GM19023 (cell line): ENCODE results near the gene MYH6.
"Not testable (repeated sequence)": the region's sequence is repeated elsewhere in the genome, so short reads cannot be mapped to it uniquely, and the experiment has no call there.

Experiments used
- ATAC-seq: cut with Tn5 transposase; IDR thresholded peaks from one replicate; pipeline ENCODE4 v1.9.1; 2021; ENCODE audit warnings: mild to moderate bottlenecking, moderate library complexity; ENCODE audit not compliant: unreplicated experiment

MYH6 gene

DNA sequence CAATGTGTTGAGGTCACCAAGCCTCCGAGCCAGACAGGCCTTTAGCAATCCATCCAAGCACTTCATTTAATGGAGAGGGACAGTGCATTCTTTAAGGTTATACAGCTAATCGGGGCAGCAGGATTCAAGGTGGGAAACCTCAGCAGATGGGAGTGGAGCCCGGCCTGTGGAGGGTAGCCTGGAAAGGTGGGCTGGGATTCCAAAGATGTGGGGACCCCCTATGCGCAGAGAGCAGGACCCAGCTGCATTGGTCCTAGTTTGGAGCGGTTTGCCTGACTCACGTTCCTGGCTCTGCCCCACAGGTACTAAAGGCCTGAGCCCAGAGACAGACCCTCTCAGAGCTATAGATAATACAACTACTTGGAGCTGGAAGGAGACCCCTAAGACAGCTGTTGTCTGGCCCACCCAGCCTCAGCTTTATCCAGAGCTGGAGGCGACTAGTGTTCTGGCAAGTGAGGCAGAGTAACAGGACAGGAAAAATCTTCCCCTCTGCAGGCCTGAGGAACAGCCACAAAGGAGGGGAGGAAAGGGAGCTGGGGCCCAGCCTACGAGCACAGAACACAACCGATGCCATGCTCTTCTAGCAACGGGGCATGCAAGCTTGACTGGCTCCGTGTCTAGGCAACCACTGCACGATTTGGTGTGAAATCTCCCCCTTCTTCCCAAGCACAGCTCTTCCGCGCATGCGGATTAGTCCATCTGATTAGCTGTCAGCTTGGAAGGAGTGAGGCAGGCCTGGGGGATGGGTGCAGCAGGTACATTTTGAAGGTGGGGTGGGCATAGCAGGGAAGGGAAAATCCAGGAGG is 28.5 kb upstream of the MYH6 start:
- ATAC-seq = no peak

- no peak for ATAC-seq
Observed at GRCh38 chr14:23435543-23436326, 27.7 kb upstream of the MYH6 start, which contains the start of gene MYH7. Gene MYH7 (minus strand): TSS chr14:23435660. CDS start chr14:23433732, 1,928 bp downstream.

DNA sequence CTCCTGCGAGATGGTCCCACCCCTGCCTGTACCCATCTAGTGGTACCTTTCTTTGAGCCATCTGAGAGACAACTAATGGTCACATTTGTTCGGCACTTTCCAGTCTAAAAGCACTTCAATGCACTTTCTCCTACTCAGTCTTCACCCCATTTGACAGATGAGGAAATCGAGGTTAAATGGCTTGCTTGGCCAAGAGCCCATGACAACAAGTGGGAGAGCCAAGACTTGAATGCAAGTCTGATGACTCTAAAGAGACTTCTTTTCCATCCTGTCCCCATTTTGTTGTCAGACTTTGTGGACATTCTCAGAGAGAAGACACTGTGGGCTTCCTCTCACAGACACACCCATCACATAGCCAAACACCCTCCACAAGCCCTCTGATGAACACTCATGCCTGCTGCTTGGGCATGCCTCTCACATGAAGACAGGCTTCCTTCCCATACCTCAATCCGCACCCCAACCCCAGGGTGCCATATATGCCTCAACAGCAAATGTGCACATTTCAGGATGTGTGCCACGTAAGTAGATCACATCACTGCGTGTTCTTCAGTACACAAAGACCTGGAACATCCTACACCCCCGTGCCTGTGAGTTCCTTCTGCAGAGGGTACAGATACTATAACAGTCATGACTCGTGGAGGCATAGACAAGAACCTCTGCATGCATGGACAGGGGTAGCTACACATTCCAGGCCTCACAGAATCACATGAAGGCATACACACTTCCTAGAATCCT is 26.6 kb upstream of the MYH6 start:
- no peak for ATAC-seq

- ATAC-seq = no peak
Observed at GRCh38 chr14:23433457-23433856, 25.4 kb upstream of the MYH6 start.

DNA sequence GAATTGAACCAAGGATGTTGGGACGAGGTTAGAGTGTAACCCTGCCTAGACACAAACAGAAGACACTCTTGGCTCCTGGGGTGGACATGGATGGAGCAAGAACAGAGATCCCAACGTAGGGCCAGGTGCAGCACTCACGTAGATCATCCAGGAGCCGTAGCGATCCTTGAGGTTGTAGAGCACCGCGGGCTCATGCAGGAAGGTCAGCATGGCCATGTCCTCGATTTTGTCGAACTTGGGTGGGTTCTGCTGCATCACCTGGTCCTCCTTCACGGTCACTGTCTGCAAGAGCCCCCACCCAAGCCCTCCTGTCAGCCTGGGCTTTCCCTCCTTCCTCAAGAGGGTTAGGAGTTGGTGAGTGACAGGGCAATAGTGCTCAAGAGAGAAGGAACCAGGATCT is 24.9 kb upstream of the MYH6 start:
- no peak for ATAC-seq

- ATAC-seq = no peak
Observed at GRCh38 chr14:23432102-23432925, 24.2 kb upstream of the MYH6 start.

DNA sequence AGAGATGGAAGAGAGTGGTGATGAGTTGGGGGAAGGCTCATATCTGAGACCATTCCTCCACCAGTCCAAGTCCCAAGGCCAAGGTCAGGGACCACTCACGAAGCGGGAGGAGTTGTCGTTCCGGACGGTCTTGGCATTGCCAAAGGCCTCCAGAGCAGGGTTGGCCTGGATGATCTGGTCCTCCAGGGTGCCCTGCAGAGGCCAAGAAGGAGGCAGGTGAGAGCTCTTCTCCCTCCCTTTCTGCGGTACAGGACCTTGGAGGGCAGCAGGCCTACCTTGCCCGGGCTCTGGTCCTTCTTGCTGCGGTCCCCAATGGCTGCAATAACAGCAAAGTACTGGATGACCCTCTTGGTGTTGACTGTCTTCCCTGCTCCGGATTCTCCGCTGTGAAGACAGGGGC is 23.4 kb upstream of the MYH6 start:
- no peak for ATAC-seq

DNA sequence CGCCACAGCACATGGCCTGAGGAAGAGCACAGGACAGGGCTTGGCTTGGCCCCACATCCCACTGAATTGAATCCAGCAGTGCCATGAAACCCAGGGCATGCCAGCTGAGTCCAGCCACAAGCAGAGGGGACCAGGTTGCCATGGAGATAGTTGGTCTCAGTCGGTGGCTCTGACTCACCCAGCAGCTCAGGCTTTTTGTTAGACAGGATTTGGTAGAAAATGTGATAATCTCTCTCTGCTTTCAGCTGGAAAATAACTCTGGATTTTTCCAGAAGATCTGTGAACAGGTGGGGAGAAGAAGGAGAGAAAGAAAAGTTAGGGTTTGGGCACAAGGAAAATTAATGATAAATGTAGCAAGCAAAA is 22.6 kb upstream of the MYH6 start:
- ATAC-seq = no peak

DNA sequence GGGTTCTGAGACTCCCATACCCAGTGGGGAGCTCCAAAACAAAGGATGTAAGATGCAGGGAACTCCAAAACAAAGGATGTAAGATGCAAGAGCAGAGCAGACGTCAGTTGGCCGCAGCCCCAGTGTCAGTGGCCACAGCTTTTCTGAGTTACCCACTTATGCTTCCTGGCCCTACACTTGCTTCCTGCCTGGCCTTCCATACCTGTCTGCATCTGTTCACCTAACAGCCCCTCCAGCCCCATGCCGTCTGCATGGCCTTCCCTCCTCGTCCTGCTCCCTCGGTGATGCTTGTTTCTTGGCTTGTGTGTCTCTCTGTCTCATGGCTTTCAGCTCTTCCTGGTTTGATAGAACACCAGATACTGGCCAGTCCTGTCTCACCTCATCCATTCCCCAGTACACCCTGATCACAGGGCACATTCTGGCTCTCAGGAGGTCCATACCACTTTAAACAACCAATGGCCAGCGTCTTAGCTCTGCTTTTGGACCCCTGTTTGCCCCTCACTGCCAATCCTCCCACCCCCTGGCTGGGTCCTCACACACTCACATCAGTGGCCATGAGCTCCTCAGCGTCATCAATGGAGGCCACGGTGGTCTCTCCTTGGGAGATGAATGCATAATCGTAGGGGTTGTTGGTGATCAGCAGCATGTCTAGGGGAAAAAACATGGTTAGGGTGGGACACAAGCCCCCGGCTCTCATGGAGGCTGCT is 22.1 kb upstream of the MYH6 start:
- no peak for ATAC-seq

GRCh38 chr14:23428686-23429495 is 20.8 kb upstream of the MYH6 start:
- no peak for ATAC-seq

DNA sequence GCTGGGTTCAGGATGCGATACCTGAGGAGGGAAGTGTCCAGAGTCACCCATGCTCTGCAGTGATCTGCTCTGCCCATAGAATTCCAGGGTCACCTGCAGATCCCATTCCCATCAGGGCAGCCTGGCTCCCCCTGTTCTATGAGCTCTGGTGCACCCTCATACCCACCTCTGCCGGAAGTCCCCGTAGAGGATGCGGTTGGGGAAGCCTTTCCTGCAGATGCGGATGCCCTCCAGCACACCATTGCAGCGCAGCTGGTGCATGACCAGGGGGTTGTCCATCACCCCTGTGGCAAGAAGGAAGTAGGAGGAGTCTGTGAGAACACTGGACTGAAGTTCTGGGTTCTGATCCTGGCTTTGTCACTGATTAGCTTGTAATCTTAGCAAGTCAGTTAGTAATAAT is 17.7 kb upstream of the MYH6 start:
- ATAC-seq = not testable (repeated sequence)

GRCh38 chr14:23425169-23425568 is 17.1 kb upstream of the MYH6 start:
- no peak for ATAC-seq

DNA sequence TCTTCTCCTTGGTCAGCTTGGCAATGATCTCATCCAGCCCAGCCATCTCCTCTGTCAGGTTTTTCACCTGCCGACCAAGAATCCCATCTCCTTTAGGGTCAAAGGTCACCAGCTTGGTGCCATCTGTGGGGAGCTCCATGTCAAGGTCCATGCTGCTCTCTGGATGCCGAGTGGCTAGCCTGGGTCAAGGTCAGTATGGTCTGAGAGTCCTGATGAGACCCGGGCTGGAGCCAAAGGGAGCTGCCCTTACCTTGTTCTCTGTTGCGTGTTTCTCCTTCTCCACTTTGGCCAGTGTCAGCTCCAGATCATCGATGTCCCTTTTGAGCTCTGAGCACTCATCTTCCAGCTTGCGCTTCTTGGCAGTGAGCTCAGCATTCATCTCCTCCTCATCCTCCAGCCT is 15.6 kb upstream of the MYH6 start:
- no peak for ATAC-seq

- no peak for ATAC-seq
Observed at GRCh38 chr14:23421594-23421993, 13.5 kb upstream of the MYH6 start.

DNA sequence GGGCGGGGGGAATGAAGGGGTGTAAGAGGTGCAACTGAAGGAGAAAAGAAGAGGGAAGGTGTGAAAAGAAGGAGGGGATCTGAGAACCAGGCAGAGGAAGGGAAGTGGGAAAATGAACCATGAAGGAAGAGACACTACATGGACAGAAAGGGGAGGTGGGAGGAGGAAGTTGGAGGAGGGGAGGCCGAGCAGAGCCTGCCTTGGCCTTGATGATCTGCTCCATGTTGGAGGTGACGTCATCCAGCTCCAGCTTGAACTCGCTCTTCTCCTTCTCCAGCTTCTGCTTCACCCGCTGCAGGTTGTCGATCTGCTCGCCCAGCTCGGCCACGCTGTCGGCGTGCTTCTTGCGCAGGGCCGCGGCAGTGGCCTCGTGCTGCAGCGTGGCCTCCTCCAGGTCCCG is 11.6 kb upstream of the MYH6 start:
- not testable (repeated sequence) for ATAC-seq

GRCh38 chr14:23418021-23418420 is 9.9 kb upstream of the MYH6 start:
- ATAC-seq = no peak

- ATAC-seq = not testable (repeated sequence)
Observed at GRCh38 chr14:23417269-23417668, 9.2 kb upstream of the MYH6 start.

GRCh38 chr14:23416801-23417200 is 8.7 kb upstream of the MYH6 start:
- ATAC-seq = no peak
